K562 (cell line): Measurements from ENCODE around the gene PIP4K2C. TPM values are rescaled to one million over a fixed set of nuclear protein-coding genes. Genes with fewer than 3 reads are reported as not detected.
A peak's percentile ranks its signal among the peaks of the same experiment; 100 is the strongest.

Experiments
- ATF1 ChIP-seq, 2 experiments: fragments of 450-650 bp in 1 of 2; IDR thresholded peaks; 2 replicates each; pipeline ENCODE4 v1.6.1; 2016; ENCODE audit warnings: missing compliant biosample characterization in 1 of 2, missing genetic modification characterization in 1 of 2
- CBFA2T2 ChIP-seq: fragments of 450-650 bp; conservative IDR thresholded peaks from 2 replicates; pipeline ENCODE4 v1.6.1; 2017; ENCODE audit warnings: mild to moderate bottlenecking
- FOXP1 ChIP-seq: sonication (generic); formaldehyde crosslinking; IDR thresholded peaks from 2 replicates; pipeline ENCODE4 v1.8.0; 2022; ENCODE audit warnings: mild to moderate bottlenecking, missing genetic modification reagents
- HMGN3 ChIP-seq: IDR thresholded peaks from 2 replicates; pipeline ENCODE4 v1.6.1; 2011; ENCODE audit warnings: borderline replicate concordance, low read depth, mild to moderate bottlenecking, mixed read lengths, low read length; ENCODE audit not compliant: insufficient read length; ENCODE audit errors: extremely low read depth
- HNRNPK ChIP-seq: fragments of 200-400 bp; formaldehyde crosslinking; IDR thresholded peaks from one replicate; pipeline ENCODE4 v1.6.1; 2018; ENCODE audit warnings: mild to moderate bottlenecking, low read depth, low read length; ENCODE audit not compliant: poor library complexity, severe bottlenecking
- MTA3 ChIP-seq: fragments of 450-650 bp; formaldehyde crosslinking; IDR thresholded peaks from 2 replicates; pipeline ENCODE4 v1.6.1; 2017; ENCODE audit warnings: mild to moderate bottlenecking, borderline replicate concordance
- NONO ChIP-seq, 2 experiments: fragments of 200-400 bp in 1 of 2; fragments of 450-650 bp in 1 of 2; formaldehyde crosslinking in 1 of 2; IDR thresholded peaks; 2 replicates each; pipeline ENCODE4 v1.6.1; 2017; ENCODE audit warnings: low read depth in 2 of 2, mild to moderate bottlenecking in 2 of 2, moderate library complexity in 2 of 2, low read length in 1 of 2
- NR1H2 ChIP-seq: sonication (generic); formaldehyde crosslinking; IDR thresholded peaks from 2 replicates; pipeline ENCODE4 v1.4.0; 2020; ENCODE audit warnings: mild to moderate bottlenecking, missing genetic modification reagents
- OTX1 ChIP-seq: fragments of 450-650 bp; formaldehyde crosslinking; IDR thresholded peaks from 2 replicates; pipeline ENCODE4 v1.4.0; 2022; ENCODE audit warnings: mild to moderate bottlenecking
- POLR2G ChIP-seq: fragments of 200-400 bp; formaldehyde crosslinking; IDR thresholded peaks from 2 replicates; pipeline ENCODE4 v1.6.1; 2017; ENCODE audit warnings: low read depth, mild to moderate bottlenecking, antibody characterized with exemption, low read length, moderate library complexity
- SAFB ChIP-seq: fragments of 200-400 bp; formaldehyde crosslinking; IDR thresholded peaks from 2 replicates; pipeline ENCODE4 v1.6.1; 2017; ENCODE audit warnings: low read depth, low read length, borderline replicate concordance
- SMARCA4 ChIP-seq: fragments of 450-650 bp; IDR thresholded peaks from 2 replicates; pipeline ENCODE4 v1.6.1; 2016
- TEAD1 ChIP-seq, 2 experiments: fragments of 450-650 bp in 1 of 2; sonication (generic) in 1 of 2; formaldehyde crosslinking; IDR thresholded peaks; 2 replicates each; pipeline versions ENCODE4 v1.4.0 to v1.8.0; 2020 to 2022; ENCODE audit warnings: mild to moderate bottlenecking in 2 of 2, missing genetic modification reagents in 1 of 2
- ZBED1 ChIP-seq: IDR thresholded peaks from 2 replicates; pipeline ENCODE4 v1.6.1; 2014
- ZBTB34 ChIP-seq: fragments of 250-450 bp; sonication (Bioruptor Pico); IDR thresholded peaks from 2 replicates; pipeline ENCODE4 v1.8.0; 2021; ENCODE audit warnings: mild to moderate bottlenecking, moderate library complexity
- ZFP30 ChIP-seq: fragments of 250-450 bp; sonication (Bioruptor Pico); IDR thresholded peaks from 2 replicates; pipeline ENCODE4 v1.8.0; 2022; ENCODE audit warnings: moderate library complexity, mild to moderate bottlenecking, inconsistent platforms, borderline replicate concordance
- ZNF324 ChIP-seq: fragments of 250-450 bp; sonication (Bioruptor Pico); IDR thresholded peaks from 2 replicates; pipeline ENCODE4 v1.4.0; 2020; ENCODE audit warnings: mild to moderate bottlenecking
- polyA plus RNA-seq, 8 experiments: library from polyadenylated mRNA; depleted of rRNA in 4 of 8; stranded (reverse) in 5 of 8; unstranded in 3 of 8; fragments of >200 nt; fragmentation: Nextera tagmentation in 2 of 8; fragmentation: Illumina TruSeq in 1 of 8; extraction: Ambion mirVana in 2 of 8; extraction: Trizol in 1 of 8; gene quantifications; 2 replicates each; pipeline versions ENCODE4 v1.2.1 to v1.2.3, GENCODE V29; 2011 to 2014; ENCODE audit warnings: inconsistent platforms in 1 of 8, missing spikeins in 1 of 8
- total RNA-seq, 7 experiments: library from RNA; depleted of rRNA in 6 of 7; stranded (reverse); fragments of >200 nt in 6 of 7; fragmentation: Illumina TruSeq in 2 of 7; extraction: Trizol in 2 of 7; gene quantifications; 2 replicates each; pipeline versions ENCODE4 v1.2.1 to v1.2.3, GENCODE V29; 2011 to 2021; ENCODE audit warnings: low replicate concordance in 1 of 7
- TF ChIP-seq, protein P1 (sequence below), 2 experiments: fragments of 450-650 bp; formaldehyde crosslinking in 1 of 2; IDR thresholded peaks; 2 replicates each; pipeline versions ENCODE4 v1.4.0 to v1.6.1; 2014 to 2020; ENCODE audit warnings: mild to moderate bottlenecking in 2 of 2, borderline replicate concordance in 1 of 2, low read depth in 1 of 2

The PIP4K2C gene
- total and polyA plus RNA-seq, 9 of the 15 experiments (the other 6 are each of a cell fraction or from before 2014, with no cell fraction given): 9.0 to 41.4 (median 18.3) TPM

- TF ChIP-seq NONO (IDR thresholded peaks at IDR 0.05; ENCODE audit: low read depth in 2 of 2, low read length in 1 of 2): 0 out of 4 replicates have a peak, but pooled peaks of 1 of the 2 experiments have one; percentile 38
- TF ChIP-seq SMARCA4: 0 out of 2 replicates have a peak, but pooled peaks have one; percentile 46
- TF ChIP-seq SAFB: peak; percentile 78
- TF ChIP-seq CBFA2T2: no peak
- 0 out of 2 replicates have a peak, but pooled peaks have one; percentile 44 for TF ChIP-seq ZNF324 (CRISPR knock-in tag)
- TF ChIP-seq ZBTB34 (CRISPR knock-in tag): no peak
- TF ChIP-seq ZFP30 (CRISPR knock-in tag): no peak
- TF ChIP-seq NR1H2 (CRISPR knock-in tag): no peak
- no peak for TF ChIP-seq ZBED1
- TF ChIP-seq ATF1 (CRISPR knock-in tag; IDR thresholded peaks at IDR 0.05): no peak
- TF ChIP-seq ATF1 (tag; IDR thresholded peaks at IDR 0.05): peak; percentile 22; the same call in 1 of the 2 replicates
- peak; percentile 74 for TF ChIP-seq POLR2G
- peak; percentile 17; the same call in 1 of the 2 replicates for TF ChIP-seq FOXP1
- TF ChIP-seq, protein P1, sequence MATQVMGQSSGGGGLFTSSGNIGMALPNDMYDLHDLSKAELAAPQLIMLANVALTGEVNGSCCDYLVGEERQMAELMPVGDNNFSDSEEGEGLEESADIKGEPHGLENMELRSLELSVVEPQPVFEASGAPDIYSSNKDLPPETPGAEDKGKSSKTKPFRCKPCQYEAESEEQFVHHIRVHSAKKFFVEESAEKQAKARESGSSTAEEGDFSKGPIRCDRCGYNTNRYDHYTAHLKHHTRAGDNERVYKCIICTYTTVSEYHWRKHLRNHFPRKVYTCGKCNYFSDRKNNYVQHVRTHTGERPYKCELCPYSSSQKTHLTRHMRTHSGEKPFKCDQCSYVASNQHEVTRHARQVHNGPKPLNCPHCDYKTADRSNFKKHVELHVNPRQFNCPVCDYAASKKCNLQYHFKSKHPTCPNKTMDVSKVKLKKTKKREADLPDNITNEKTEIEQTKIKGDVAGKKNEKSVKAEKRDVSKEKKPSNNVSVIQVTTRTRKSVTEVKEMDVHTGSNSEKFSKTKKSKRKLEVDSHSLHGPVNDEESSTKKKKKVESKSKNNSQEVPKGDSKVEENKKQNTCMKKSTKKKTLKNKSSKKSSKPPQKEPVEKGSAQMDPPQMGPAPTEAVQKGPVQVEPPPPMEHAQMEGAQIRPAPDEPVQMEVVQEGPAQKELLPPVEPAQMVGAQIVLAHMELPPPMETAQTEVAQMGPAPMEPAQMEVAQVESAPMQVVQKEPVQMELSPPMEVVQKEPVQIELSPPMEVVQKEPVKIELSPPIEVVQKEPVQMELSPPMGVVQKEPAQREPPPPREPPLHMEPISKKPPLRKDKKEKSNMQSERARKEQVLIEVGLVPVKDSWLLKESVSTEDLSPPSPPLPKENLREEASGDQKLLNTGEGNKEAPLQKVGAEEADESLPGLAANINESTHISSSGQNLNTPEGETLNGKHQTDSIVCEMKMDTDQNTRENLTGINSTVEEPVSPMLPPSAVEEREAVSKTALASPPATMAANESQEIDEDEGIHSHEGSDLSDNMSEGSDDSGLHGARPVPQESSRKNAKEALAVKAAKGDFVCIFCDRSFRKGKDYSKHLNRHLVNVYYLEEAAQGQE (IDR thresholded peaks at IDR 0.05; ENCODE audit: borderline replicate concordance): peak; percentile 88
- TF ChIP-seq, protein P1 (CRISPR knock-in tag; IDR thresholded peaks at IDR 0.05; ENCODE audit: low read depth): no peak
- TF ChIP-seq TEAD1 (CRISPR knock-in tag; IDR thresholded peaks at IDR 0.05): peak in 1 of 2 experiments; percentile 50; a peak in 1 of 4 replicates
- no peak for TF ChIP-seq HNRNPK
- peak; percentile 74; the same call in 1 of the 2 replicates for TF ChIP-seq MTA3
- TF ChIP-seq HMGN3: peak; percentile 66
- no peak for TF ChIP-seq OTX1 (CRISPR knock-in tag)
Observed at GRCh38 chr12:57621497-57622292, 30.7 kb downstream of the PIP4K2C start (continued).
